GM19452 (cell line): Measurements from ENCODE around the gene CHCHD4.

Experiments used
- ATAC-seq: cut with Tn5 transposase; IDR thresholded peaks from one replicate; pipeline ENCODE4 v1.9.1; 2021; ENCODE audit not compliant: unreplicated experiment

The CHCHD4 gene

GRCh38 chr3:14150078-14150477, 25.4 kb upstream of the CHCHD4 start:
- ATAC-seq: no peak

- ATAC-seq: no peak
Observed at GRCh38 chr3:14148041-14148985, 23.6 kb upstream of the CHCHD4 start.

GRCh38 chr3:14147617-14148016, 22.9 kb upstream of the CHCHD4 start:
- no peak for ATAC-seq

GRCh38 chr3:14147066-14147435, 22.4 kb upstream of the CHCHD4 start:
- ATAC-seq: no peak

GRCh38 chr3:14146381-14147065, 21.9 kb upstream of the CHCHD4 start:
- no peak for ATAC-seq

- ATAC-seq: no peak
Observed at GRCh38 chr3:14145670-14146380, 21.2 kb upstream of the CHCHD4 start.

- no peak for ATAC-seq
Observed at GRCh38 chr3:14145236-14145635, 20.6 kb upstream of the CHCHD4 start.

- ATAC-seq: peak; percentile 91
Observed at GRCh38 chr3:14144423-14145075, 19.9 kb upstream of the CHCHD4 start.

- ATAC-seq: no peak
Observed at GRCh38 chr3:14143271-14144225, 18.9 kb upstream of the CHCHD4 start.

GRCh38 chr3:14142567-14143270, 18.0 kb upstream of the CHCHD4 start:
- ATAC-seq: no peak

- ATAC-seq: no peak
Observed at GRCh38 chr3:14141602-14142341, 17.1 kb upstream of the CHCHD4 start.

- ATAC-seq: no peak
Observed at GRCh38 chr3:14141144-14141543, 16.5 kb upstream of the CHCHD4 start.

GRCh38 chr3:14140668-14141067, 16.0 kb upstream of the CHCHD4 start:
- no peak for ATAC-seq

GRCh38 chr3:14139771-14140170, 15.1 kb upstream of the CHCHD4 start:
- no peak for ATAC-seq

GRCh38 chr3:14138878-14139655, 14.4 kb upstream of the CHCHD4 start:
- no peak for ATAC-seq

GRCh38 chr3:14138109-14138877, 13.6 kb upstream of the CHCHD4 start:
- no peak for ATAC-seq

- ATAC-seq: no peak
Observed at GRCh38 chr3:14137445-14137844, 12.8 kb upstream of the CHCHD4 start.
